SKM-1 treated with dmso at 0.1 percent for 144 hours (cell line): Measurements from ENCODE around the gene ZDHHC22.

ENCODE experiments used
- DNase-seq: peaks from one replicate; lab custom pipeline; 2025; ENCODE audit not compliant: unreplicated experiment; lab: John Stamatoyannopoulos, UW

ZDHHC22 gene

DNA sequence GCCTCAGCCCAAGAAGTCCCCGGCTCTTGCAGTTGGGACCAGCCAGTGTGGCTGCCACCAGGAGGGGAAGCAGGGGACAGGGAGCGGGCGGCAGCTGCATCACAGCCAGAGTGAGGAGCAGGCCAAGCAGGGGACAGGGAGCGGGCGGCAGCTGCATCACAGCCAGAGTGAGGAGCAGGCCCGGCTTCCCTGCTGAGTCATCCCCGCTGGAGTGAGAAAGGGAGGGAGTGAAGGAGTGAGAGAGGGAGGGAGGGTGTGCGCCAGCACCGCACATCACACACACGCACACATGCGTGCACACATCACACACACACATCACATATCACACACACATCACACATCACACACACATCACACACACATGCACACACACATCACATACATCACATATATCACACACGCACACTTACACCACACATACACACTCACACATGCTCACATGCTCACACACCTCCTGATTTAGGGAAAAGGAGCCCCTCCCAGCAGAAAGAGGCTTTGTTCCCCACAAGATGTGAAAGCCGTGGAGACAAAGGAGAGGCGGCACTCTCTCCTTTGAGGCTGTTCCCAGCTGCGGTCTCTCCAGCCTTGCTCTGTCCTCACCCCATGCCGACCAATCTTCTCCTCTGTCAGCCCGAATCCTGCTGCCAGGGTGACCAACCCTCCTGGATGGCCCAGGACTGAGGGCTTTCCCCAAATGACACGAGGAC is 16.7 kb upstream of the ZDHHC22 start:
- DNase-seq = no peak

DNA sequence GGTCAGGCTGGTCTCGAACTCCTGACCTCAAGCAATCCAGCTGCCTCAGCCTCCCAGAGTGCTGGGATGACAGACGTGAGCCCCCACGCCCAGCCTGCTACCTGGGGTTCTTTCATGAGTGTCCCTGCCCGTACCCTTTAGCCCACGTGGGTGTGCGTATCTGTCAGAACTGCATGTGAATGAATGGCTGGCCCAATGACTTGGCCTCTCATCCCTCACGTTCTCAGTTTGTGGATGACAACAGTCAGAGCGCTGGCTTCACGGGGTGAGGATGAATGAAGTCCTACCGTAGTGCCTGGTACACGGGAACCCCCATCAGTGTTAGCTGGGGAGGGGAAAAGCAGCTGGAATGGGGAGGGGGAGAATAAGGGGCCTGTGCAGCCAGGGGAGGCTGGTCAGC is 16.1 kb upstream of the ZDHHC22 start:
- no peak for DNase-seq

DNA sequence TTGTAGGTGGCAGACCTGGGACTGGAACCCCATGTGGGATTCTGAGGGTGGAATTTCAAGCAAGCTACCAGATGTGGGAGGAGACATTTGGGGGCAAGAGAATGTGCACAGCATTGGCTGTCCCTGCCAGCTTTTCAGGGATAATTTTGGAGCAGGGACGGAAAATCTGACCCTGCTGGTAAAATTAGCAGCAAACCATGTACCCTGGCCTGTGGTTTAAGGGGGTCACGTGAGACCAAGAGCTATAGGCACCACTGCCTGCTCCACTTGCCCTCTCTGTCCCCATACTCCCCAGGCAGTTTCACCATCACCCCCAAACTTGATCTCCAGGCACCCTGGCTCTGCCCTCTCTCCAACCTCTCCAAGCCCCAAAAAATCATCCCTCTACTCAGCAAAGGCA is 13.5 kb upstream of the ZDHHC22 start:
- no peak for DNase-seq

DNA sequence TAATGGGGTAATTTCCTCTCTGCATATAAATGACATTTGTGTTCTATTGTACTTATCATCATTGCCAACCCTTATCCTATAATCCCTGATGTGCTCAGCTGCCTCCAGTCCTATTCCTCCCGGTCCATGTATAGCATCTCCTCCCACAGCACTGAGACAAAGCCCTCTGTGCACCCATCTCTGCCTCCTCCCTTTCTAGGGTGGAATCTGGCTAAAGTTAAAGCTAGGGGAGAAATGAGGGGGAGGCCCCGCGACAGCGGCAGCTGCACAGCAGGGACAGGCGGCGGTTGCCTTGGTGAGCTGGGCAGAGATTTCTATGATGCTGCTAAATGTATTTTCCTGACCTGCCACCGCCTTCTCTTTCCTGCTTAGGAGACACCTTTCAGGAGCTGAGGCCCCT is 12.8 kb upstream of the ZDHHC22 start:
- no peak for DNase-seq

DNA sequence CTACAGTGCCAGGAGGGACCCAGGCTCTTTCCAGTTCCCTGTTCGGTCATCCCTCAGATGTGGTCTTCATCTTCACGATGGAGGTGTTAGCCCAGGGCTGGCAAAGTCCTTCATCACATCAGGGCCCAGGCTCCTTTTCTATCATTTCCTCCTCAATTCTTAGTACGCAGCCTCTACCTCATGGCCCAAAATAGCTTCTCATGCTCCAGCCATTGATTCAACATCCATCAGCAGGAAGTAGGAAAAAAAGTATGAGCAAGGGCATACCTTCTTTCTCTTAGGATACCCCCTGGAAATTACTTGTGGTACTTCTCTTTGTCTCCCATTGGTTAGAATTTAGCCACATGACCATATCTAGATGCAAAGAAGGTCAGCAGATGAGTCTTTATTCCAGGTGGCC is 12.2 kb upstream of the ZDHHC22 start:
- DNase-seq = no peak

DNA sequence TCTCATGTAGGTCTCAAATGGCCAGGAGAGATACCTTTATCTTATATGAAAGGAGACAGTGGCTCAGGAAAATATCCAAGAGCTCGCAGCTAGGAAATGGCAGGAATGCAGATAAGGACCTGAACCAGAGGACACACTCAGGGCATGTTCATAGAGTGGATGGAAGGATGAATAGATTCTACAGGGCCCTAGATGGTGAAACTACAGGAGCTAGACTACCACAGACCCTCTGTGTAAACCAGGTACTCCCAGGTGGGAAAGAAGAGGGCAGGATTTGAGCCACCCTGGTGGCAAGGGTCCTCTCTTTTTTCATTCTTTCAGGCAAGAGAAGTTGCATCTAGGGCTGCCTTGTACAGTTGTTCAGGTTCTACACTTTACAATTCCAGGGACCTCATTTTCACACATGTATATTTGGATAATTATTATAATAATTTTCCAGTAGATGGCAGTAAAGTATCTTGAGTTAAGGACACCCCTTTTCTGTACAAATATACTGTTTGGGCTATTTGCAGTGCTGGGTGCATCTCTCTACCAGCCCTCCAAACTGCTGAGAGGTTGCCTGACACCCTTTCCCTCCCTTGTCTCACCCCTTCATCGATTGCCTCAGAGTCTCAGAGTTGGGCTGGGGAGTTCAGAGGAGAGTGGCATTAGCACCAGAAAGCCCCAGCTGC is 10.5 kb upstream of the ZDHHC22 start:
- DNase-seq = no peak

DNA sequence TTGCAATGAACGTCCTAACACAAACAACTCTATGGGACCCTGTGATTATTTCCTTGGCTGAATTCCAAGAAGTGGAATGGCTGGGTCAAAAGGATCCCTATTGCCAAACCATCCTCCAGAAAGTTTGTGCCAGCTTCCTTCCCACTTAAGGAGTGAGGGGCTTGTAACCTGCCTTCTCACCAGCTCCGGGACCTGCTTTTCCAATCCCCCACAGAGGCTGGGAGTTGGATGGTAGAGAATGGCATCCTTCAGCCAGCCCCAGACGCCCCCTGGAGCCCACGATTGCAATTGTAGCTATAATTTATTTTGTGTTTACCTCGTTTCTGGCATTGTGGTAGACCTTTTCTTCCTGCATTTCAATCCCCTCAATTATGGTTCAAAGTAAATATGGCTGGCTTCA is 9.7 kb upstream of the ZDHHC22 start:
- no peak for DNase-seq

DNA sequence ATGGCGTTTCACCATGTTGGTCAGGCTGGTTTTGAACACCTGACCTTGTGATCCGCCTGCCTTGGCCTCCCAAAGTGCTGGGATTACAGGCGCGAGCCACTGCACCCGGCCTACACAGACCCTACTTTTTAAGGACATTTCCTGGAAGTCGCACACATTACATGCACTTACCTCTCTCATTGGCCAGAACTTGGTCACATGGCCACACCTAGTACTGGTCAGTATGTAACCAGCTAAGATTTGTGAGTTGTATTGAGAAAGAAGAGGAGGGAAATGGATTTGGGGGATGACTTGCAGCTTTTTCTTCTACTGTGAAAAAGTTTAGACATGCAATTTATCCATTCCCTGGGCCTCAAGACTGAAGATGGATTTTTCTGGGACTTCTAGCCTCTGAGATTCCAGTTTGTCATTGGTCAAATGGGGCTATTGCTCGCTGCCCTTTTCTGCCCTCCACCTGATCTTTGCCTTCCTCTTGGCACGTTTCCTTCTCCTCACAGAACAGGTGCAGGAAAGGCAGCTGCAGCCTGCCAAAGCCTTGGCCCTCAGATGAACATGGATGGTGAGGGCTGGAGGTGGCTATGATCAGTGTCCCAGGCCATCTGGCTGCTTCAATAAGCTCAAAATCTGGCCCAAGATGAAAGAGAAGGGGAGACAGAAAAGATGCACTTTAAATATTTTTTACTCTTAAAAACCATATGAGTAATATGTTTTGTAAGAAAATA is 7.1 kb upstream of the ZDHHC22 start:
- no peak for DNase-seq

DNA sequence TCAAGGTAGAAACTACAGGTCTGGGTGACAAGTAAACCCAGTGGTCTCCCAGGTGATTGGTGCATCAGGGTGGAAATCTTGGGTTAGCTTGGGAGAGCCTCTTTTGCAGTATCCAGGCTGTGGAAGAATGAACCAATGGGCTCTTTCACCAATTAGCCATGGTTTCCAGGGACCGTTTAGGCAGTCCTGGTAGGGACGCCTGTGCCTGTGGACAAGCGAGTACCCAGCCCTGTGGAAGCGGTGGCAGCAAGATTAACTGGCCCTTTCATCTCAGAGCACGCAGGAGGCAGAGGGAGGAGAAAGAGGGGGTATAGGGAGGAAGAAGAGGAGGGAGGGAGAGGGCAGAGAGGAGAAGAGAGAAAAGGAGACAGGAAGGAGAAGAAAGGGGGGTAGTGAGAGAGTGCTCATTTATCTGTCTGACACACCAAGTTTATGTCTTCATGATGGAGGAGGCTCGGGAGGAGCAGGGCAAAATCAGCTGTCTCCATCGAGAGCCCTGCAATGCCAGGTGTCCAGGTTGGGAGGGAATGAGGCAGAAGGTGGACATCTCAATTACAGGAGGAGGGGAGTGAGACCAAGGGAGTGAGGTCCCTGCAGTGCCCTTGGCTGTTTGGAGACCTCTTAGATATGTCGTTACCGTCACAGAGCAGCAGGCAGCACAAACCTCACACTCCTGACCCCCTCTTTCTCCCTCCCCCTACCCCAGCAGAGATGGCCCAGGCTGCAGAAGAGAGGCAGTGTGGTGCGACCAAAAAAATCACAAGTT is 4.6 kb upstream of the ZDHHC22 start:
- no peak for DNase-seq

DNA sequence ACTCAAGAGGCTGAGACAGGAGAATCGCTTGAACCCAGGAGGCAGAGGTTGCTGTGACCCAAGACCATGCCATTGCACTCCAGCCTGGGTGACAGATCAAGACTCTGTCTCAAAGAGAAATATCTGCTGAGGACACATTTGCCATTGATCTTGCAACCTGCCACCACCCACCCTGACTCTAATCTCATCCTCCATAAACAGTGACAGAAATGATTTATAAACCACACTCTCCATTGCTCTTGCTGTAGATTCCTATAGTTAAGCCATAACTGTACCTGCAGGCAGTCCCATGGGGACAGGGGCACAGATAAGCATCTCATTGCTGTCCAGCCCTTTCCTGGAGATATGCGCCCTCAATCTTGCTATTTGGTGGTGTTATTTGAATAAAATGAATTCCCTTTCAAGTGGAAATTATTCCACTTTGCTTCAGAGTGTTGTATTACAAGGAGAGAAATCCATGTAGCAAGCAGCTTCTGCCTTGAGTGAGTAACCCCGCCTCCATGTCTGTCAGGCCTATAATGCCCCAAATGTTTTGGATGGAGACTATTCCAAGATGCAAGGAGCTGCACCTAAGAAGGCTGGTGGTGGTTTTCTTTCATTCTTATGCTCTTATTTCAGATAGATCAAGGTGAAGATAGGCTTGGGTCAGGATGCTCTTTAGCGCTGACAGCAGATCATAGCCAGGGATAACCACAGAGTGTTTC is 3.0 kb upstream of the ZDHHC22 start:
- no peak for DNase-seq

DNA sequence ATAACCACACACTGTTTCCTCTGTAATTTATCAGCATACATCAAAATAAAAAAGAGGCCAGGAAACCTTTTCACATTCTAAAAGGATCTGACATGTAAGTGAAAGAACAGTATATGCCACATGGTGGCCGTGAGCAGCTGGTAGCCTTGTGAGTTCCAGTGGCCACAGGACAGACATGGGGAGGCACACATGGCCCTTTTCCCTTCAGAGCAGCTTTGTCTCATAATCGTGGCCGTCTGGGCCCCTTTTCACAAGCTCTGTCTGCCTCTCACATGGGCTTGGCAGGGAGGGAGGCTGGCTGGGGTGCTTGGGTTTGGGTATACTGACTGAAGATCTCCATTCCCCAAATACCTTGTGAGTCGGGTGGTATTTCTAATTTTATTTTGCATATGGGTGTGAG is 1.5 kb upstream of the ZDHHC22 start:
- DNase-seq = no peak

DNA sequence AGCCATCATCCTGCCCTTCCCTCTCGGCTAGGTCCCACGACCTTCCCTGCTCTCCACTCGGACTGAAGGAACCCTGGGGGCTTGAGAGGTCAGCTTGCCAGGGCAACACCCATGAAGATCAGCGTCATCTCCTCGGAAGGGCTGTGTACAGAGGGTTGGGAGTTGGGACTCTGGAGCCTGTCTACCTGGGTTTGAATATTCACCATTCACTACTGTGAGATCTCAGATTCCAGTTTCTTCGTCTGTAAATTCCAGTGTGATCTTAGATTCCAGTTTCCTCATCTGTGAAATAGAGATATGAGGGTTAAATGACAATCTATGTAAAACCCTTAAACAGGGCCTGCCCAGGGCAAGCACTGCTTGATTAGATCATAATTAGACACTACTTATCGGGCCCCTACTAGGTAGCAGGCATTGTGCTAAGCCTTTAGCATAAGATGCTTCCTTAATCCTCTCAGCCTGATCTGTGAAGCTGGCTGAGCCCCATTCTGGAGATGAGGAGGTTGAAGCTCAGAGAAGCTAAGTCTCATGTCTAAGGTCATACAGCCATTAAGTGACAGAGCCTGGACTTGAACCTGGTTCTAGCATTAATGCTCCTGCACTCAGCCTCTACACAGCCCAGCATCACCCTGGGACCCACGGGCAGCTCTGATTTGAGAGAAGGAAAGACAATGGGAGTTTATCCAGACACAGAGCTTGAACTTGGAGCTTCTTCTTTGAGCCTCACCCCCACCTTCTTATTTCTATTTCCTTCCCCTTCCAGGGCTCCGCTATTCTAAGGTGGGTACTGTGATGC is 612 bp upstream of the ZDHHC22 start:
- no peak for DNase-seq

DNA sequence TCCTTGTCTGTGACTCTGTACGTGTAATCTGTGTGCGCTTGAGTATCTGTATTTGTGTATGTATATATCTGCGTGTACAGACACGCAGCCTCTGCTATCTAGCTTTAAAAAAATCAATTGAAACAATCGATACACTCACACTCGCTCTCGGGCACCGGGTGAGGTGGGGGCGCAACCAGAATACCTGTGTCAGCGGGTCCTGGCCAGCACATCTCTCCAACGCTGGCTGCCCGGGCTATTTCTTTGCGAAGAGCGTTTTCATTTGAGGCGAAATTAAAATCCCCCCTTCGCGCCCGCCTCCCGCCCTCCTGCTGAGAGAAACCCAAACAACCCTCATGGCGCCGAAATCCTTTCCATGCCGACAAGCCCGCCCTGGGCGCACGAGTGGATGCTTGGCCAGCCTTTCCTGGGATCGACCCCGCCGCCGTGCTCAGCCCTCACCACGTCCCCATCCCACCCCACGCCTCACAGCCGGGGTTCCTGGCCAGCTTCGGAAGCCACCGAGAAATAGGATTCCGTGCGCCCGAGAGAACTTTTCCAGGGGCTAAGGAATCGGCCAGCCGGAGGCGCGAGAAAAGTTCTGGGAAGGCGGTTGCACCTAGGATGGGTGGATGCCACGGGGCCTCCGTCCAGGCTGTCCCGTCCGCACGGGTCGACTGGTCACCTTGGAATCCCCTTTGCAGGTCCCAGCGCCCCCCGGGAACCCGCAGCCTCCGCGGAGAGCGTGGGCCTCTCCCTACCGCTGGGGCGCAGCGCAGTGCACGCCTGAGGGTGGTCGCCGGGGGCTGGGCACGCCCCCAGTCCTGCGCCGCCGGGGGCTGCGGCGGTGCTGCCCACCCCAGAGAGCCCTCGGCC is 1.0 kb downstream of the ZDHHC22 start:
- no peak for DNase-seq

DNA sequence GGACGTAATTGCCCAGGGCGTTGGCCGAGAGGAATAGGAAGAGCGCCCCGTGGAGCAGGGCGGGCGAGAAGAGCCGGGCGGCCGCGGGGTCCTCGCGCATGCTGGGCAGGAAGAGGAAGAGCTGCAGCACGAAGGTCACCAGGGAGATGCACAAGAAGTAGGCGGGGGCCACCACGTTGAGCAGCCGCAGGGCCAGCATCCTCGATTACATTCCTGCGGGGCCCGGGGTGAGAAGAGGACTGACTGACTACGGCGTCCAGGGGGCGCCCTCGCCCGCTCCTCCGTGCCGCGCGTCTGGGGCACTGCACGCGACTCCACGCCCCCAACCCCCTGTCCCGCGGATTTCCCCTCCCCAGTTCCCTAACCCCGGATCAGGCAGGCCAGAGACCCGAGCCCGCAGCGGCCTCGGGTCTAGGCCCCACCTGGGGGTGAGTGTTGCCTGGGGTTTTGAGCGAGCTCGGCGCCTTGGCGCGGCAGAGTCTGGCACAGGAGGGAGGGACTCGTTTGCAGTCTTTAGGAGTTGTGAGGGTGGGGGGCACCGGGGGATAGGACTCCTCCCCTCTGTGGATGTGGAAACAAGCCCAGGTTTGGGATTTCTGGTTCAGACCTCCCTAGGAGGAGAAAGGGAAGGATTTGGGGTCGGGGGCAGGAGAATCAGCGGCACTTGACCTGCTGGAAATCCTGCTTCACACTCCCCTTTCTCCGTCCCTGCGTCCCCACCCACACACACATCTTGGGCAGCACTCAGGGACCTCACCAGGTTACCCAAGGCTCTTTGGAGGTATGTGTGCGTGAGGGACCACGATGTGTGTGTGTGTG is 1.8 kb downstream of the ZDHHC22 start:
- no peak for DNase-seq

DNA sequence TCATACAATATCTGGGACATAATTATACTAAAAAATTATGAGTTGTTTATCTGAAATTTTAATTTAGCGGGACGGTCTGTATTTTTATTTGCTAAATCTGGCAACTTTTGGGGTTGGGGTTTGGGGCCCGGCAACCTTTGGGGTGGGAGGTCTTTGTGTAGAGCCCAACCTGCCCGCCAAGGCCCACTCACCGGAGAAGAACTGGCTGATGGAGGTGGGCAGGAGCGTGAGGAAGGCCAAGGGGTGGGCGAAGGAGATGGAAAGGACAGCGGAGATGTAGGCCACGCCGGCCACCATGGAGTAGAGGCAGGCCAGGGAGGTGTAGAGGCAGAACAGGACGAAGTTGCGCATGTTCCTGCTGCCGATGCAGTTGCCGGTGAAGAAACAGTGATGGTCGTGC is 2.6 kb downstream of the ZDHHC22 start:
- DNase-seq = no peak

DNA sequence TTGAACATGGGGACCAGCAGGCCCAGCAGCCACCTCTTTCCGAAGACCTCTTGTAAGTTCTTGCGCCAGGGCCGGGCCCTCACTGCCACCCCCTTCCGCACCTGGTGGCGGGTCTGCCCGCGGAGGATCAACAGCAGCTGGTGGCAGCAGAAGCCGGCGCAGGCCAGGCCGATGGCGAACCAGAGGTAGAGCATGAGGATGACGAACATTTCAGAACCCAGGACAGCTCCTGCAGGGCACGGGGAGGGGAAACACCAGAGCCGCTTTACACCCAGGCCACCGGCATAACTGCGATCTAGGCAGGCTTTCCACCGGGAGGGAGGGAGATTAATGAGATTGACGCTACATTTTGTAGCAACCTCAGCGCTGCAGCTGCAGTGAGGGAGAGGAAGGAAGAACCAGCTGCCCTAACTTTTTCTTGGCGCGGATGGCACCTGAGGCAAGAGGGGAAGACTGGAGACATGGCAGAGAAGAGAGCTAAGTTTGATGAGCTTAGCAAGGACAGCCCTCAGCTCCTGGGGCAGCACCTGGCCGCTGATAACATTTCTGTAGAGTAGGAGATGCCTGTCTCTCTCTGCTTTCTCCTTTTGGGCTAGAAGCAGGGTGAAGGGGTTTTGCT is 7.8 kb downstream of the ZDHHC22 start:
- no peak for DNase-seq

DNA sequence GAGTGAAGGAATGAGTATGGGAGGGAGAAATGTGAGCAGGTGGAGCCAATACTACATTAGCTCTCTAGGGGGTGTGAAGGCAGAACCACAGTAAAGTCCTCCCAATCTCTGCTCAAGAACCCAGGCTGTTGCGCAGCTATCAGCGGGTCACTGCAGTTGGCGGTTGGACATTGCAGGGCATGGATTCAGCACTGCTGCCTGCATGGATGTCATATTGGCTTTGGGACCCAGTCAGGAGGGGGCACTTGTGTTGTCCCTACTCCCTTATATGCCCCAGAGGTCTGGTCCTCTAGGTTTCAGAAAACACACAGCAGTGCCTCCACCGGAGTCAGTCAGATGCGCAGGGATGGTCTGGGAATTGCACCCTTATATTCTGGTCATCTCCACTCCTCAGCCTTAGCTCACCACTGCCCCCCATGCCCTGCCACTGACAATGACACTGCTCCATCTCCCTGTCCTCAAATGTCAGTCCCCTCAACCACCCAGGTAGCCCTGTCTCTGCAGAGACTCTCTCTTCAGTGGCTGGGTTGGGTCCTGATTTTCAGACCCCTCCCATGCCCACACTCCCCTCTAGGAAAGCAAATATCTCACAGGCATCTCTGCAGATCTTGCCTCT is 9.6 kb downstream of the ZDHHC22 start:
- no peak for DNase-seq

DNA sequence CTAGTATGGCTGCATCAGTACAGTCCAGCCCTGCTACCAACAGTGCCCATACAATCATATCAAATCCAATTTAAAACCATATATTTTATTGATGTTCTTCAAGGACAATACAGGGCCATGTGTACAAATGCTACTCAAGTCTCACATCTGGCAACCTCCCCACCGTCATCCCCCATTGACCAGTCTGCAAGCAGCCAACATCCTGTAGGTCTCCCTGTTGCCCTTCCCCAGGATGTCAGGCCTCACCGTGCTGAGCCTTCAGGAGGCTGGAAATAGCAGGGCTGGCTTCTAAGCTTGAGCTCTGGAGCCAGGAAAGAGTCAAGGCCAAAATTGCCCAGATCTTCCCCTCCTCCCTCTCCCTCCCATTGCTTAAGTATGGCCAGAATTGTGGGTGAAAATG is 10.4 kb downstream of the ZDHHC22 start:
- DNase-seq = no peak
